Colonic mucosa (tissue), 4 donors: ENCODE data around the gene AIG1. TPM values are rescaled to one million over a fixed set of nuclear protein-coding genes. Genes with fewer than 3 reads are reported as not detected.
"Not testable (repeated sequence)": the region's sequence is repeated elsewhere in the genome, so short reads cannot be mapped to it uniquely, and the experiment has no call there.

Source experiments
- DNase-seq: peaks from one replicate; pipeline ENCODE4 v3.0.0-alpha.2; 2020
- H3K27ac ChIP-seq: fragments of 200-600 bp; one replicate; pipeline ENCODE4 v1.8.0; 2021
- H3K27me3 ChIP-seq: fragments of 200-600 bp; one replicate; pipeline ENCODE4 v1.8.0; 2021
- H3K36me3 ChIP-seq: fragments of 200-600 bp; one replicate; pipeline ENCODE4 v1.8.0; 2021
- H3K4me1 ChIP-seq: fragments of 200-600 bp; one replicate; pipeline ENCODE4 v1.8.0; 2021; ENCODE audit warnings: mild to moderate bottlenecking
- H3K4me3 ChIP-seq: fragments of 200-600 bp; one replicate; pipeline ENCODE4 v1.8.0; 2021
- H3K9ac ChIP-seq, 2 donors: one replicate each; pipeline ENCODE4 v1.7.0; 2013; ENCODE audit warnings: control low read depth in 2 of 2, low read depth in 2 of 2, low read length in 2 of 2
- H3K9me3 ChIP-seq: fragments of 200-600 bp; one replicate; pipeline ENCODE4 v1.8.0; 2021
- CTCF ChIP-seq: fragments of 200-600 bp; IDR thresholded peaks from one replicate; pipeline ENCODE4 v1.8.0; 2022; ENCODE audit warnings: antibody characterized with exemption, mild to moderate bottlenecking
- intact Hi-C: fragments of 100-400 bp; cut with DNase I; formaldehyde crosslinking; loops from one replicate; pipeline ENCODE4 v1.14.1; 2022
- total RNA-seq, 2 donors: library from RNA; stranded (reverse); fragmentation: NEBNext Ultra II Directional in 1 of 2; extraction: Animal tissue kit (Norgen Biotek cat#: 25700) in 1 of 2; gene quantifications; one replicate each; pipeline ENCODE4 v1.2.1, GENCODE V29; 2021
- donor health status: healthy.
- donor health status: DM: no; HTN: no; CAD: no.
- donor health status: DM: no; HTN: no; CAD: no.

AIG1 gene
- total RNA-seq, 2 donors from 2014 or later: 24.2 to 28.8 TPM

GRCh38 chr6:143136647-143137046 lies 76.0 kb downstream of the AIG1 start:
- Histone ChIP-seq H3K36me3 (no peaks in the 10 kb centered on the region), H3K4me3 (no peak overlapping the region), H3K27ac (no peak overlapping the region), H3K9me3 (no peaks in the 10 kb centered on the region), H3K27me3 (no peaks in the 10 kb centered on the region), H3K9ac (no peak overlapping the region), H3K4me1 (no peaks in the 10 kb centered on the region)
- intact Hi-C loops: no loop called here
- TF ChIP-seq CTCF: no peak
- no peak for DNase-seq

DNA sequence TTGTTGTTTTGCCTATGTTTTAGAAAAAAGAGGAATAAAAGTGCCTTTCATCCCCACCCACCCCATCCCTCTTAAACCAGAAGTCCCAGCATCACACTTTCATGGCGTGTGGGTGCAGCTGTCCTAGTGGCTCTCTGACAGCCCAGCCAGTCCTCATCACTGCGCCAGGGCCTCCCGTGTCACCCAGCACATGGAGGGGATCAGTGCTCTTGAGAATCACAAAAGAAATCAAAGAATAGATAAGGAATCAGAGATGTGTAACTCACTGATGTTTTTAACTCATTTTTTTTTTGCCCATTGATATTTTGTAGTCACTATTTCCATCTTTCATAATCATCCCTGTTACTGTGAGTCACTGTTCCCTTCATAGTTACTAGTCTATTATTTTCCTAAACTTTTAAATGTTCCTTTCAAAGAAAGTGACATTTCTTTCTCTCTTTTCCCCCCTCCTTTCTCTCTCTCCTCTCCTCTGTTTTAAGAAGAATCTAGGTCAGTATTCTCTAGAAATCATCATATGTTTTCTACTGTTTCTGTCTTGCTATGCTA lies 78.6 kb downstream of the AIG1 start:
- no peak overlapping the region for H3K9ac ChIP-seq
- no peaks in the 10 kb centered on the region for H3K27me3 ChIP-seq
- no peak overlapping the region for H3K4me3 ChIP-seq
- no peak overlapping the region for H3K27ac ChIP-seq
- no peaks in the 10 kb centered on the region for H3K4me1 ChIP-seq
- intact Hi-C loops: no loop called here
- H3K9me3 ChIP-seq: no peaks in the 10 kb centered on the region
- no peak for DNase-seq
- no peaks in the 10 kb centered on the region for H3K36me3 ChIP-seq
- no peak for TF ChIP-seq CTCF

DNA sequence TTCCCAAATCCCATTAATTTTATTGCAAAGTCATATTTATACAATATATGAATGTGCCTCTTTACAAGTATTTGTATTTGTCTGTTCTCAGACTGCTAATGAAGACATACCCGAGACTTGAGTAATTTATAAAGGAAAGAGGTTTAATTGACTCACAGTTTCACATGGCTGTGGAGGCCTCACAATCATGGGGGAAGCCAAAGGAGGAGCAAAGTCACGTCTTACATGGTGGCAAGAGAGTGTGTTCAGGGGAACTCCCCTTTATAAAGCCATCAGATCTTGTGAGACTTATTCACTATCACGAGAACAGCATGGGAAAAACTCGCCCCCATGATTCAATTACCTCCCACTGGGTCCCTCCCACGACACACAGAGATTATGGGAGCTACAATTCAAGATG lies 79.2 kb downstream of the AIG1 start:
- DNase-seq, H3K9ac ChIP-seq, H3K27ac ChIP-seq, intact Hi-C loops, H3K9me3 ChIP-seq, H3K27me3 ChIP-seq, H3K4me1 ChIP-seq, H3K4me3 ChIP-seq, H3K36me3 ChIP-seq: not testable (repeated sequence)

- no peaks in the 10 kb centered on the region for H3K27me3 ChIP-seq
- DNase-seq: no peak
- no peak for TF ChIP-seq CTCF
- no peaks in the 10 kb centered on the region for H3K4me1 ChIP-seq
- no peak overlapping the region for H3K9ac ChIP-seq
- no peak overlapping the region for H3K4me3 ChIP-seq
- H3K36me3 ChIP-seq: no peaks in the 10 kb centered on the region
- intact Hi-C loops: no loop called here
- H3K27ac ChIP-seq: no peak overlapping the region
- no peaks in the 10 kb centered on the region for H3K9me3 ChIP-seq
These were observed 80.1 kb downstream of the AIG1 start for GRCh38 chr6:143140767-143141166.

- Histone ChIP-seq H3K9me3 (no peaks in the 10 kb centered on the region), H3K27me3 (no peaks in the 10 kb centered on the region), H3K36me3 (no peaks in the 10 kb centered on the region), H3K4me3 (no peak overlapping the region), H3K27ac (no peak overlapping the region), H3K4me1 (no peaks in the 10 kb centered on the region), H3K9ac (no peak overlapping the region)
- DNase-seq: no peak
- no peak for TF ChIP-seq CTCF
- intact Hi-C loops: no loop called here
These were observed 80.8 kb downstream of the AIG1 start for GRCh38 chr6:143141442-143141841.

- no peaks in the 10 kb centered on the region for H3K27me3 ChIP-seq
- H3K27ac ChIP-seq: no peak overlapping the region
- H3K9me3 ChIP-seq: no peaks in the 10 kb centered on the region
- intact Hi-C loops: no loop called here
- no peaks in the 10 kb centered on the region for H3K4me1 ChIP-seq
- no peak for TF ChIP-seq CTCF
- no peak overlapping the region for H3K9ac ChIP-seq
- no peak for DNase-seq
- no peak overlapping the region for H3K4me3 ChIP-seq
- H3K36me3 ChIP-seq: no peaks in the 10 kb centered on the region
These were observed 85.6 kb downstream of the AIG1 start for GRCh38 chr6:143146186-143146851.
